Gastroesophageal sphincter (tissue), 4 donors: Measurements from ENCODE around the gene GPR4. TPM values are rescaled to one million over a fixed set of nuclear protein-coding genes. Genes with fewer than 3 reads are reported as not detected.
A peak's percentile ranks its signal among the peaks of the same experiment; 100 is the strongest.

Experiments used
- ATAC-seq: fragments of 150-250 bp; one replicate; pipeline ENCODE4 v1.9.1; 2016; ENCODE audit warnings: mild to moderate bottlenecking, moderate library complexity
- H3K27ac ChIP-seq, 4 donors: fragments of 200-600 bp; sonication (generic) in 3 of 4; 1 replicate in 3 of 4; 2 replicates in 1 of 4; pipeline ENCODE4 v1.5.1; 2016 to 2019
- H3K27me3 ChIP-seq: fragments of 200-600 bp; sonication (generic); one replicate; pipeline ENCODE4 v1.5.1; 2019
- H3K36me3 ChIP-seq, 2 donors: fragments of 200-600 bp; sonication (generic); one replicate each; pipeline ENCODE4 v1.5.1; 2019; ENCODE audit warnings: control low read depth in 1 of 2
- H3K4me1 ChIP-seq, 3 donors: fragments of 200-600 bp; sonication (generic); 1 replicate in 2 of 3; 2 replicates in 1 of 3; pipeline ENCODE4 v1.5.1; 2016 to 2019; ENCODE audit warnings: control low read depth in 2 of 3
- H3K4me3 ChIP-seq, 2 donors: fragments of 200-600 bp; sonication (generic); one replicate each; pipeline ENCODE4 v1.5.1; 2019; ENCODE audit warnings: mild to moderate bottlenecking in 1 of 2, moderate library complexity in 1 of 2
- H3K9me3 ChIP-seq, 3 donors: fragments of 200-600 bp; sonication (generic); one replicate each; pipeline ENCODE4 v1.5.1; 2017 to 2019; ENCODE audit warnings: control low read depth in 2 of 3
- EP300 ChIP-seq: sonication (generic); formaldehyde crosslinking; IDR thresholded peaks from one replicate; pipeline ENCODE4 v1.6.1; 2017; ENCODE audit warnings: antibody characterized with exemption, mild to moderate bottlenecking
- POLR2A ChIP-seq, 2 donors: fragments of 450-650 bp; IDR thresholded peaks; one replicate each; pipeline ENCODE4 v1.6.1; 2017; ENCODE audit warnings: antibody characterized with exemption in 2 of 2, mild to moderate bottlenecking in 2 of 2, moderate library complexity in 1 of 2
- POLR2AphosphoS5 ChIP-seq: sonication (generic); formaldehyde crosslinking; IDR thresholded peaks from one replicate; pipeline ENCODE4 v1.6.1; 2017; ENCODE audit warnings: antibody characterized with exemption
- WGBS, 2 donors: methylation state at CpG; one replicate each; pipeline ENCODE4 v1.1.5; 2018; ENCODE audit warnings: low coverage in 1 of 2; 5-methylcytosine and 5-hydroxymethylcytosine counted together
- small RNA-seq, 4 donors: library from RNA; depleted of rRNA; stranded (forward); fragments of <200 nt; gene quantifications; one replicate each; pipeline ENCODE3, GENCODE V24; 2016
- total RNA-seq, 4 donors: library from RNA; depleted of rRNA; stranded (reverse); fragments of >200 nt; gene quantifications; one replicate each; pipeline ENCODE4 v1.1.0, GENCODE V29; 2016
- TF ChIP-seq, protein P1 (sequence below), 4 experiments: fragments of 200-600 bp in 2 of 4; fragments of 450-650 bp in 2 of 4; sonication (generic) in 1 of 4; IDR thresholded peaks; one replicate each; pipeline ENCODE4 v1.5.1; 2017 to 2019; ENCODE audit warnings: antibody characterized with exemption in 4 of 4, mild to moderate bottlenecking in 2 of 4, moderate library complexity in 2 of 4

The GPR4 gene
- total RNA-seq, 4 donors from 2014 or later: 0.62 to 4.4 (median 2.8) TPM

DNA sequence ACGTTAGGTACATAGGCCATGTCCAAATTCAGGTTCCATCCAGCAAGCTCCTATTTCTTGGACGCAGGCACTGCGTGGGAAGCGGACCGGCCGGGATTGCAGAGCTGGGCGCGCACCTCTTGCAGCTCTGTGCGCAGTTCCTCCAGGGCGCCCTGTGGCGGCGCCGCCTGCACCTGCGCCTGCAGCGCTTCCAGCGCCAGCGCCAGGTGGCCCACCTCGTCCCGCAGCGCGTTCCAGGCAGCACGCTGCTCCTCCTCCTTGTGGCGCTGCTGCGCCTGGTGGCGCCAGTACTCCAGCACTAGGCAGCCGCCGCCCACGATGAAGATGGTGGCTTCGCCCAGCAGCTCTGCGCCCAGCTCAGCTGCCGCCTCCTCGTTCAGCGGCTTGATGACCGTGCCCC lies 48.5 kb downstream of the GPR4 start:
- Histone ChIP-seq H3K9me3 (no peaks in the 10 kb centered on the region), H3K36me3 (peaks cover 0 to 17% of the 10 kb centered on the region in 2 donors), H3K27ac (no peak overlapping the region), H3K4me3 (no peak overlapping the region), H3K4me1 (peaks cover 0 to 17% (median 0%) of the 10 kb centered on the region in 3 donors), H3K27me3 (no peaks in the 10 kb centered on the region)
- TF ChIP-seq EP300 (no peak), POLR2A (IDR thresholded peaks at IDR 0.05) (no peak), POLR2AphosphoS5 (no peak)
- TF ChIP-seq, protein P1, sequence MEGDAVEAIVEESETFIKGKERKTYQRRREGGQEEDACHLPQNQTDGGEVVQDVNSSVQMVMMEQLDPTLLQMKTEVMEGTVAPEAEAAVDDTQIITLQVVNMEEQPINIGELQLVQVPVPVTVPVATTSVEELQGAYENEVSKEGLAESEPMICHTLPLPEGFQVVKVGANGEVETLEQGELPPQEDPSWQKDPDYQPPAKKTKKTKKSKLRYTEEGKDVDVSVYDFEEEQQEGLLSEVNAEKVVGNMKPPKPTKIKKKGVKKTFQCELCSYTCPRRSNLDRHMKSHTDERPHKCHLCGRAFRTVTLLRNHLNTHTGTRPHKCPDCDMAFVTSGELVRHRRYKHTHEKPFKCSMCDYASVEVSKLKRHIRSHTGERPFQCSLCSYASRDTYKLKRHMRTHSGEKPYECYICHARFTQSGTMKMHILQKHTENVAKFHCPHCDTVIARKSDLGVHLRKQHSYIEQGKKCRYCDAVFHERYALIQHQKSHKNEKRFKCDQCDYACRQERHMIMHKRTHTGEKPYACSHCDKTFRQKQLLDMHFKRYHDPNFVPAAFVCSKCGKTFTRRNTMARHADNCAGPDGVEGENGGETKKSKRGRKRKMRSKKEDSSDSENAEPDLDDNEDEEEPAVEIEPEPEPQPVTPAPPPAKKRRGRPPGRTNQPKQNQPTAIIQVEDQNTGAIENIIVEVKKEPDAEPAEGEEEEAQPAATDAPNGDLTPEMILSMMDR (IDR thresholded peaks at IDR 0.05): no peak
- WGBS, 2 donors: 72% methylated on average over 10 of the region's 34 CpGs; no CpG with 5 or more reads in 1 of the 2 donors
- ATAC-seq: no peak

DNA sequence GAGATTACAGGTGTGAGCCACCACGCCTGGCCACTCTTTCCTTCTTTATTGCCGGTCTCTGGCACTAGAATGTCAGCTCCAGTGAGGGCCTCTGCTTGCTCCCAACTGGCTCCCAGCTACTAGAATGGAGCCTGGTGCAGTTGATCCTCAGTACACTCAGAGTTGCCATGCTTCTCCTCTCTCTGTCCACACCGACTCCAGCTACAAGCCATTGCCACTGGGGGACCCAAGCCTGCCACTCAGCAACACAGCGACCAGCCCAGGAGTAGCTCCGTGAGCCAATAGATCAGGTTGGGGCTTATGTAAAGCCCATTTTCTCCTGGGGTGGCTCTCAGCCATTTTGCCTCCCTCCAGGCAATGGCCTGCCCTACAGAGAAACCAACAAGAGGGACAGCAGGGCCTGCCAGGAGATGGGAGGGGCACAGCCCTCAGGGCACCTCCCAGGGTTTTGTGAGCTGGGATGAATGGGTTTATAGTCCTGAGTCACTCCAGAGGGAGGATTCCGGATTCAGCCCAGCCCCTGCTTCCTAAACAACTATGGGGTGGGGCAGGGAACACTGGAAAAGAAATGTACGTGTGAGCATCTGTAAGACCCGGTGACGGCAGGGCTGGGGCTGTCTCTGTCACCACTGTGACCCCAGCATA lies 53.9 kb downstream of the GPR4 start:
- 71 to 96% methylated on average over 3 to 7 of the region's 9 CpGs for WGBS, 2 donors
- Histone ChIP-seq H3K4me1 (peaks cover 0 to 11% (median 0%) of the 10 kb centered on the region in 3 donors), H3K9me3 (no peaks in the 10 kb centered on the region), H3K27ac (peak overlapping the region in 2 of 4 donors; percentile 37 to 51), H3K36me3 (peaks cover 0 to 9% of the 10 kb centered on the region in 2 donors), H3K27me3 (no peaks in the 10 kb centered on the region), H3K4me3 (no peak overlapping the region)
- ATAC-seq: peak; percentile 51
- TF ChIP-seq EP300 (no peak), POLR2A (IDR thresholded peaks at IDR 0.05) (no peak), POLR2AphosphoS5 (no peak)
- TF ChIP-seq, protein P1 (IDR thresholded peaks at IDR 0.05): no peak

DNA sequence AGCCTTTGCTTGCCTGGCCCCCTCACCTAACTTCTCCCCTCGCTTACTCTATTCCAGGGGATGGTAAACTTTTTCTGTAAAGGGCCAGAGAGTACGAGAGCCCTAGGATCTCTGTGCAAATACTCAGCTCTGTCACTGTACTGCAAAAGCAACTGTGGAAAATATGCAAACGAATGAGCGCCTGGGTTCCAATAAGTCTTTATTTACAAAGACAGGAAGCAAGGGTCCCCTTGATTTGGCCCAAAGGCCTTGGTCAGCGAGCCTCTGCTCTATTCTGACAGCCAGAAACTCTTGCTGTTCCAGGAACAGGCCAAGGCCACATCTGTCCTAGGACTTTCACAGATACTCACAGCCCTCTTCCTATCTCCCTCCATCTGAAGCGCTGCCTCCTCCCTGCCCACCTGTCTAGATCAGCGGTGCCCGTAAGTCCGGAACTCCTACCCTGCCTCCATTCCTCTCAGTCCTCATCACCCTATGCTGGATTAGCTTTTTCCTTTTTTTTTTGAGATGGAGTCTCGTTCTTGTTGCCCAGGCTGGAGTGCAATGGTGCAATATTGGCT lies 54.7 kb downstream of the GPR4 start:
- H3K27me3 ChIP-seq: no peaks in the 10 kb centered on the region
- H3K4me1 ChIP-seq: peaks cover 0 to 11% (median 0%) of the 10 kb centered on the region in 3 donors
- no peaks in the 10 kb centered on the region for H3K9me3 ChIP-seq
- 94 to 95% methylated on average over 8 to 9 of the region's 10 CpGs for WGBS, 2 donors
- no peak for ATAC-seq
- H3K36me3 ChIP-seq: peaks cover 0 to under 1% of the 10 kb centered on the region in 2 donors
- no peak overlapping the region for H3K27ac ChIP-seq
- TF ChIP-seq, protein P1 (IDR thresholded peaks at IDR 0.05): no peak
- TF ChIP-seq EP300 (no peak), POLR2A (IDR thresholded peaks at IDR 0.05) (no peak), POLR2AphosphoS5 (no peak)
- no peak overlapping the region for H3K4me3 ChIP-seq

DNA sequence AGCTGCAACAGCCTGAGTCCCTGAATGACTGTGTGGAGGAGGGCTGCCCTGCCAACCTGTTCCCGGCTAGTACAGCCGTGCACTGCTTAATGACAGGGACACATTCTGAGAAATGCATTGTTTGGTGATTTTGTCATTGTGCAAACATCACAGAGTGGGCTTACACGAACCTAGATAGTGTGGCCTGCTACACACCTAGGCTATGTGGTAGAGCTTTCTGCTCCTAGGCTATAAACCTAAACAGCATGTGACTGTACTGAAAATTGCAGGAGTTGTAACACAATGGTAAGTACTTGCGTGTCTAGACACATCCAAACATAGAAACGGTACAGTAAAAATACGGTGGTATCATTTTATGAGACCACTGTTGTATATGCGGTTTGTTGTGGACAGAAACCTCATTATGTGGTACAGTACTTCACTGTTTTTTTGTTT lies 59.8 kb downstream of the GPR4 start:
- Histone ChIP-seq H3K27me3 (no peaks in the 10 kb centered on the region), H3K9me3 (no peaks in the 10 kb centered on the region), H3K4me3 (no peak overlapping the region), H3K27ac (no peak overlapping the region), H3K36me3 (no peaks in the 10 kb centered on the region), H3K4me1 (no peaks in the 10 kb centered on the region)
- 62 to 72% methylated on average over 4 of the region's 7 CpGs for WGBS, 2 donors
- ATAC-seq: no peak
- TF ChIP-seq, protein P1 (IDR thresholded peaks at IDR 0.05): no peak
- no peak for TF ChIP-seq EP300
- no peak for TF ChIP-seq POLR2A (IDR thresholded peaks at IDR 0.05)
- no peak for TF ChIP-seq POLR2AphosphoS5

Small RNAs within 50 kb of the gene (small RNA-seq; reads per million reads assigned to genes)
- gene RN7SL836P: 0 to 0.09 (median 0) reads per million in 4 donors

Other genes with a start within 250 kb of the GPR4 start
- 10 to 100 TPM in 3 of 4 donors, 1 to 10 TPM in 1; 7.1 to 18.8 (median 12.5) TPM for gene ERCC2, start 231.6 kb downstream of the GPR4 start, total RNA-seq
- gene PPP1R13L, start 197.1 kb downstream of the GPR4 start, total RNA-seq: 10 to 100 TPM in 1 of 4 donors, 1 to 10 TPM in 3; 5.5 to 15.5 (median 9.3) TPM
- gene POLR1G, start 195.6 kb downstream of the GPR4 start, total RNA-seq: 10 to 100 TPM in 1 of 4 donors, 1 to 10 TPM in 3; 1.7 to 10.7 (median 5.8) TPM
- gene ERCC1, start 178.3 kb downstream of the GPR4 start, total RNA-seq: 10 to 100 TPM; 52.7 to 84.6 (median 68.4) TPM
- 10 to 100 TPM in 2 of 4 donors, 1 to 10 TPM in 2; 1.9 to 38.0 (median 15.6) TPM for gene FOSB, start 134.2 kb downstream of the GPR4 start, total RNA-seq
- 10 to 100 TPM; 11.0 to 19.6 (median 15.3) TPM for gene RTN2, start 105.2 kb downstream of the GPR4 start, total RNA-seq
- 1 to 10 TPM in 3 of 4 donors, under 1 TPM in 1; 0.96 to 3.2 (median 2.1) TPM for gene PPM1N, start 103.8 kb downstream of the GPR4 start, total RNA-seq
- gene VASP, start 94.7 kb downstream of the GPR4 start, total RNA-seq: 100 to 1,000 TPM; 140 to 246 (median 167) TPM
- gene OPA3, start 17.4 kb downstream of the GPR4 start, total RNA-seq: 10 to 100 TPM in 3 of 4 donors, 1 to 10 TPM in 1; 5.7 to 14.9 (median 11.6) TPM
- 10 to 100 TPM; 18.3 to 29.2 (median 18.9) TPM for gene EML2, start 37.2 kb upstream of the GPR4 start, total RNA-seq
- gene GIPR, start 66.0 kb upstream of the GPR4 start, total RNA-seq: under 1 TPM in 1 of 4 donors, not detected in 3; 0.54 TPM
- gene SNRPD2, start 89.7 kb upstream of the GPR4 start, total RNA-seq: 100 to 1,000 TPM; 113 to 201 (median 152) TPM
- gene QPCTL, start 90.5 kb upstream of the GPR4 start, total RNA-seq: 1 to 10 TPM; 2.7 to 6.6 (median 4.2) TPM
- 10 to 100 TPM; 12.1 to 20.5 (median 14.9) TPM for gene FBXO46, start 128.7 kb upstream of the GPR4 start, total RNA-seq
- gene MEIOSIN, start 131.2 kb upstream of the GPR4 start, total RNA-seq: not detected
- gene SIX5, start 167.0 kb upstream of the GPR4 start, total RNA-seq: 10 to 100 TPM; 13.2 to 33.1 (median 23.7) TPM
- 100 to 1,000 TPM; 223 to 464 (median 330) TPM for gene DMPK, start 180.3 kb upstream of the GPR4 start, total RNA-seq
- gene DMWD, start 190.6 kb upstream of the GPR4 start, total RNA-seq: 10 to 100 TPM; 41.5 to 75.5 (median 59.4) TPM
- gene RSPH6A, start 213.1 kb upstream of the GPR4 start, total RNA-seq: under 1 TPM in 1 of 4 donors, not detected in 3; 0.23 TPM